IPS DF 19.7 (cell line): ENCODE measurements around the gene SEC16A.

Experiments used
- DNase-seq: peaks from one replicate; pipeline ENCODE4 v3.0.0-alpha.2; 2013; ENCODE audit warnings: low read depth, low spot score

Gene SEC16A

DNA sequence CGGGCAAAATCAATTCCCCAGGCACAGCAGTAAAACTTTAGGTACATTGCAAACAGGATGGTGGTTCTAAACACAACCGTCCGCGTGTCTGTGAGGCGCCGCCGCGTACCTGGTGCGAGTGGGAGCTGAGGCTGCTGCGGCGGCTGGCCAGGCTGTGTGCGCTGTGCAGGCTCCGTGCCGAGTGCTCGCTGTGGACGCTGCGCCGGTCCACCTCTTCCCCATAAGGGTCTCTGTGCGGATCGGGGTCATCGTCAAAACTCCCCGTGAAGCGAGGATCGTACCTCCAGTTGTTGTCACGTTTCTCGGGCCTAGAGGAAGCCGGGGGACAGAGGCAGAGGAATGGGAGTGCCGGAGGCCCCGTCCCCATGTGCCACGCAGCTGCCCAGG is 16.7 kb downstream of the SEC16A start:
- no peak for DNase-seq

- DNase-seq: no peak
Measured at GRCh38 chr9:136465500-136466154, 17.2 kb downstream of the SEC16A start.

- DNase-seq: no peak
Measured at GRCh38 chr9:136464241-136464640, 18.6 kb downstream of the SEC16A start.

GRCh38 chr9:136463578-136463977 is 19.3 kb downstream of the SEC16A start:
- no peak for DNase-seq

DNA sequence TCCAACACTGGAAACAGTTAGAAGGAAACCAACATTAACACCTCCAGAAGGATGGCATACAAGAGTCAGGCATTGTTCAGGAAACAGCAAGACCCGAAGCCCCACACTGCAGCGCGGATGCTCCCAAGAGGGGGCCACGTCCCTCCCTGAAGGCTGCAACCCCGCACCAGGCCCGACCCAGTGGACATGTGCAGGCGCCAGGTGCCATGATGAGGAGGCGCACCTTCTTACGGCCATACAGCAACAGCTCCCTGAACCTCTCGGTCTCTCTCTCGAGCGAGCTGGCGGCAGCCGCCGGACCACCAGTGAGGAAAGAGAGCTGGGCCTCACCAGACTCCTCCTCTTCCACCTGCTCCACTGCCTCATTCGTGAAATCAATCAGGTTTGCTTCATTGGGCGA is 20.2 kb downstream of the SEC16A start:
- no peak for DNase-seq

GRCh38 chr9:136460772-136461325 is 22.0 kb downstream of the SEC16A start:
- no peak for DNase-seq

GRCh38 chr9:136459425-136459824 is 23.4 kb downstream of the SEC16A start:
- no peak for DNase-seq

DNA sequence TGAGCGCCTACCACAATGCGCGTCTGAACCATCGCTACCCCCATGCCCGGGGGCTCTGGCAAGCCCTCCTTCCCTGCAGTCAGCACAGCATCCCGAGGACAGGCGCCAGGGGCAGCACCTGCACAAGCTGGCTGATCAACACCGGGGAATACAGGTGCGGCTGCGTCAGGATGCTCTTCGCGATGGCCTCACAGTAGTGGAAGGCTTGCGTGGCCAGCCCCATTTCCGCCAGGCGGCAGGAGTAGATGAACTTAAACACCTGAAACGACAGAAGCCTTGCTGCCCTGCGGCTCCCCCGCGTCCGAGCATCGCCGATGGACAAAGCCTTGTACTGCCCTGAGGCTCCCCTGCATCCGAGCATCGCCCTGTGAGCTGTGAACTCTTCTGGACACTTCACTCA is 25.5 kb downstream of the SEC16A start:
- DNase-seq: no peak

DNA sequence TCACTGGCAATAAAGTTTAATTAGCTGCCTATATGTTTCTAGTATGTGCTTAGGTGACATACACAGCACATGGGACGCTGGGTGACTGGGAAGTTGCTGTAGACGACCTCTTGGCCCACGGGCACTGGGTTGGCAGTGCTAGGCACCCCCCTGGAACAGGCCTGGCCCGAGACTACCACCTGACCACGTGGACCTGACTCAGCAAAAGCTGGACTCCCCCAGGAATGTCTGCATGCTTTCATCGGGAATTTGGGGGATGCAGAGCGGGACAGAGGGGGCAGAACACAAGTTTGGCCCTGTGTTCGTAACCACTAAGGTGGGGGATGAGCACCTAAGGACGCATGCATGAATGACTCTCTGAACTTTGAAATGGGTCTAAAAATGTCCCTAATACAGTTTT is 26.6 kb downstream of the SEC16A start:
- DNase-seq: no peak

DNA sequence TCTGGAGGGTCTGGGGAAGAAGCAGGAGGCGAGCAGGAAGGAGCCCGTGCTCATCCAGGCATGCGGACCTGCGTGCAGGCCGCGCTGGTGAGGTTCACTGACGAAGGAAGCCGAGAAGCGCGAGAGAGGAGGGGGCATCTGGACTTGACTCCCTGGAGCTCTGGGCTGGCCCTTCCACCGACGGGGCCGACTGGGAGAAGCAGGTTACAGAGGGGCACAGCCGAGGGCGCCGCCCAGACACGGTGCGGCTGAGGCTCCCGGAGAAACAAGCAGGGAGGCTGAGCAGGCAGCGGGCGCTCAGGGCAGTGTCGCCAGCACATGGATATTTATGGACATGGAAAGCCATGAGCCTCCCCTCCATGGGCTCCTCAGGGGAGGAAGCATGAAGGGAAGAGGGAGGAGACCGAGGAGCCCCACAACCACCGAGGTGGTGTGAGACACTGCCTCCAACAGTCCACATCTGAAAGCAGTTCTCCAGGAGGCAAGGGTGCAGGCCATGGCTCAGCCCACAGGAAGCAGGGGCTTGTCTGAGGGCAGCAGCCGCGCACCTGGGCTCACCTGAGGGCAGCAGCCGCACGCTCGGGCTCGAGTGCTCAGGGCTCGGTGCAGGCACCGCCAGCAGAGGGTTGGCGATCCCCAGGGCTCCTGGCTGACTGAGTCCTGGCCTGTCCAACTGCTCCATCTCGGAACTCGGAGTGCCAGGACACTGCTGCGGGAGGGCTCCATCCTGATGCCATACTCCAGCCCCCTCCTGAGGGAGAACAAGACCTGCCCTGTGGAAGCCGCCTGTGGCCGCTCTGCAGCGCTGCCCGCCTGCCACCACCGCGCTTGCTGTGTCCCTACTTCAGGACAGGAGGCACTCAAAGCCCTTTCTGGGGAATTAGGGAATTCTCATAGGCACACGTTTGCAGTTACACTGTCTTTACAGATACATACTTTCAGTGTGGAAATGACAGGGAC is 27.5 kb downstream of the SEC16A start:
- DNase-seq: no peak

DNA sequence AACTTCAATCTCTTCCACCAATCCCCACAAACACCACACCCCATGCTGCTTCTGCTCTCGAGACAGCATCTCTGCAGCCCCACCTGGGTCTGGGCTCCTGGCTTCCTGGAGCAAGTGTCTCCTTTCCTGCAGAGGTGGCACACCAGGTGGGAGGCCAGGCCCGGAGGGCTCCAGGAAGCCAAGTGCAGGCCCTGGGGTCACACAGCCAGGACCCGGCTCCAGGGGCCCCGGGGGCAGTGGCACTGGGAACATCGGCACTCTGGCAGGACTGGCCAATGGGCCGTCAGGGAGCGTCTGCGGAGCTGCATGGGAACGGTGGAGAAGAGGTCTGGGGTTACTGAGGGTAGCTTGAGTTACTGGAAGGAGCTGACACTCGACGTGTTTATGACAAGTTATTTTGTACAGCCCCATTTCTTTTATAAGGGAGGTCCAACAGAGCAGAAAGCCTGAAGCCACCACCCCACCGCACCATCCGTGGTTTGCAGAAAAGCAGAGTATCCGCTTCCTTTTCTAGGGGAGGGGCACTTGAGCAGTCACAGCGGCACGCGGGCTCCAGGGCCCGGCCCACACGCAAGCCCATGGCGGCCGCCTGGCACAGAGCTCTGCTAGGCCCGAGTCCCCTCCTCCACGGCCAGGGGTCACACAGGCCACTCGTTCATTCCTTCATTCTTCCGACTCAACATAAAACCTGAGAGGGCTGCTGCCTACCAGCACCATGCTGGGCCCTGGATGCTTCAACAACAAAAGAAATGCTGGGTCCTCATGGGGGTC is 28.6 kb downstream of the SEC16A start:
- no peak for DNase-seq

GRCh38 chr9:136453326-136453725 is 29.5 kb downstream of the SEC16A start:
- DNase-seq: no peak

GRCh38 chr9:136451221-136451877 is 31.5 kb downstream of the SEC16A start:
- no peak for DNase-seq

DNA sequence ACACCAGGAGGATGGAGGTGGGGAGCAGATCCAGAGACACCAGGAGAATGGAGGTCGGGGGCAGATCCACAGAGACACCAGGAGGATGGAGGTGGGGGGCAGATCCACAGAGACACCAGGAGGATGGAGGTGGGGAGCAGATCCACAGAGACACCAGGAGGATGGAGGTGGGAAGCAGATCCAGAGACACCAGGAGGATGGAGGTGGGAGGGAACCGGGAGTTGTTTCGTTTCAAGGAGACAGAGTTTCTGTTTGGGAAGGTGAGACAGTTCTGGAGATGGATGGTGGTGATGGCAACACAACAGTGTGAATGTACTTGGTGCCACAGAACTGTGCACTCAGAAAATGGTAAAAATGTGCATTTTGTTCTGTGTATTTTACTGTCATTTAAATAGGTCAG is 34.2 kb downstream of the SEC16A start:
- DNase-seq: no peak

DNA sequence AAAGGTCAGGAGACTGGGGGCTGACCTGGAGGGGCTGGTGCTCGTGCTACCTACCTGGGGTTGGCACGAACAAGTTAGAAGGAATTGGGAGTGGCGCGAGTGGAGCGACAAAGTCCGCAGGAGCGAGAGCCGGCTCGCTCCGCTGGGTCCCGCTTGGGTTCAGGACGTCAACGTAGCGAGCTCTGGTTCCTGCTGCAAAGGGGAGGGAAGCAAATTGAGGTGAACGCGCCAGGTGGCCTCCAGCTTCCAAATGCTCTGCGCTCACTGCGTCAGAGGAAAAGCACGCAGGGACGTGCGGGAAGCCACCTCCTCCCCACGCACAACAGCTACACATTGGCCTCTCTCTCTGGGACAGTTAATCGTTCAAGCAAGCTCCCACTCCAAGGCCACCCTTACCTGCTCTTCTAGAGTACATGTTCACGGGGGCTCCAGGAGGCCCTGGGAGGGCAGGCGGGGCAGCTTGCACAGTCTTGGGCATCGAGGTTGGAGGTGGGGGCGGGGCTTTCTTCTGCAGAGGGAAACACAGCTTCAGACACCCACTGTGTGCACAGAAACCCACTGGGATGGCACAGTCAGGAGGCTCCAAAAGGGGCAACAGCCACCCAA is 35.6 kb downstream of the SEC16A start:
- DNase-seq: no peak

DNA sequence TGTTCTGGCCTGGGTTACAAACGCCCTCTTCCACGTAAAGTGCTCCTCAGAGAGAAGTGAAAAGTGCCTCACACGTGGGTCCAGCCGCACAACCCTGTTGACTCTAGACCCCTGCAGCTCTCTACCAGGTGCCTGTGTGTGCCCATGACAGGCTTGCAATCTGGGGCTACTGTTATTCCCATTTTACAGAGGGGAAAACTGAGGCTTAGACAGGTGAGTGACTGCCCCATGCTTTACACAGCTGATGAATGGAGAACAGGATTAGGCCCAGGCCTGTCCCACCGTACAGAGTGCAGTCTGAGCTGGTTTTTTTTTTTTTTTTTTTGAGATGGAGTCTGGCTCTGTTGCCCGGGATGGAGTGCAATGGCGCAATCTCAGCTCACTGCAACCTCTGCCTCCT is 37.0 kb downstream of the SEC16A start:
- DNase-seq: no peak

- no peak for DNase-seq
Measured at GRCh38 chr9:136444102-136444501, 38.7 kb downstream of the SEC16A start.

DNA sequence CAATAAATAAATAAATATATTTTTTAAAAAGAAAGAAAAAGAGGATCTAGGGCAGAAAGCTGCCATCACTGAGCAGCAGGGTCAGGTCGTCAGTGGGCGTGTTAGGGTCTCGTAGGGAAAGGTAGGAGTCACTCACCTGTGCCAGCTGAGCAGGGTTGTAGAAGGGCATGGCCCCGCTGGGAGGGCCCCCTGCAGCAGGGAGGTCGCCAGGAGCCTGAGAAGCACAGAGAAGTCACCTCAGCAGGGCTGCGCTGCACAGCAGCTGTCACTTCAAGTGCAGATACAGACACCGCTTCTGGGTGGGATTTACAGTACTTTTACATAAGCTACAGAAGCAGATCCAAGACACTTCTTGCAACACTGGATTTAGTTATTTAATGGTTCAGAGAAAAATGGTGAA is 39.2 kb downstream of the SEC16A start:
- DNase-seq: no peak

DNA sequence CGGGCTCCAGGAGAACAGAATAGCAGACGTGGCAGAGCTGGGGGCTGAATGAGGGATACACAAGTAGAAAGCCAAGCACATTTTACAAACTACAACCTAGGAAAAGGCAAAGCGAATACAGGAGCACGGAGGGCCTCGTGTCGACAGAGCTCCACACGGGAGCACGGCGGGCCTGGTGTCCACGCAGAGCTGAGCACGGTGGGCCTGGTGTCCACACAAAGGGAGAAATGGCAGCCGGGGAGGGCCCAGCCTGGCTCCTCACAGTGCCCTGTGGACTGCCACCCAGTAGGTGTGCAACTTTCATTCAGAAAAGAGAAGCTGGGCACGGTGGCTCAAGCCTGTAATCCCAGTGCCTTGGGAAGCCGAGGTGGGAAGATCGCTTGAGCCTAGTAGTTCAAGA is 39.8 kb downstream of the SEC16A start:
- no peak for DNase-seq

- no peak for DNase-seq
Measured at GRCh38 chr9:136442265-136442664, 40.6 kb downstream of the SEC16A start.

- no peak for DNase-seq
Measured at GRCh38 chr9:136441681-136442245, 41.1 kb downstream of the SEC16A start.
